Measurements from ENCODE around the gene TNFSF4.

The TNFSF4 gene

DNA sequence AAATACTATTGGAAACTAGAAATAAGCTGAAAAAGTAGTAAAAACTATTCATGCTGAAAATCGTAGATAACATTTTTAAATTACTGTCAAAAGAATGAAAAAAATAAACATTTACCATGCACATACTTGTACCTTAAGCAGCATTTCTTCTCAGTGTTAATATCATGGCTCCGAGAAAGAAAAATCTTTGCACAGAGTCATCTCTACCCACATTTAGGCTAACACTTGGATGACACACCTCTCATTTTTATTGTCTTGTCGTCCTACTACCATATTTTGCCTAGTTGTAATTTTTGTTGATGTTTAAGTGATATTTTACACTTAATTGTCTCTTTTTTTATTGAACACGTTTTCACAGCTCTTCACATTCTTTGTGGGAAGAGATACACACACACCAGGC, 1.7 kb upstream of the TNFSF4 start:
- no peaks in the 10 kb centered on the region for H4K20me1 ChIP-seq (ENCODE audit: insufficient read depth, low read length)
- H3K27me3 ChIP-seq (ENCODE audit: insufficient read depth, low read length, poor library complexity), result no peaks in the 10 kb centered on the region
- H2AFZ ChIP-seq (ENCODE audit: low read depth, low read length), result no peak overlapping the region
- no peak overlapping the region for H3K4me2 ChIP-seq (ENCODE audit: insufficient read depth, low read length)
- TF ChIP-seq EZH2 (IDR thresholded peaks at IDR 0.05; ENCODE audit: borderline replicate concordance, low read depth, low read length, severe bottlenecking), result no peak
- TF ChIP-seq CTCF (IDR thresholded peaks at IDR 0.05; ENCODE audit: borderline replicate concordance, extremely low read depth, low read length, poor library complexity, severe bottlenecking), result no peak
- H3K79me2 ChIP-seq (ENCODE audit: insufficient read depth, low read length), result peaks cover 10% of the 10 kb centered on the region
- no peak for ATAC-seq (ENCODE audit: insufficient read depth, low read depth)
- DNase-seq, result no peak
- H3K9ac ChIP-seq (ENCODE audit: low read depth, low read length), result no peak overlapping the region
- peaks cover 53% of the 10 kb centered on the region for H3K4me1 ChIP-seq (ENCODE audit: insufficient read depth, low read length)
- H3K27ac ChIP-seq (ENCODE audit: low read length), result no peak overlapping the region
- no peaks in the 10 kb centered on the region for H3K36me3 ChIP-seq (ENCODE audit: insufficient read depth, low read length)
- H3K4me3 ChIP-seq (ENCODE audit: low read depth in 1 of 2, low read length in 2 of 2), result no peak overlapping the region
- H3K9me3 ChIP-seq (ENCODE audit: insufficient read depth, low read length, severe bottlenecking), result no peaks in the 10 kb centered on the region

- H3K27ac ChIP-seq (ENCODE audit: low read length), result no peak overlapping the region
- H3K9me3 ChIP-seq (ENCODE audit: insufficient read depth, low read length, severe bottlenecking), result no peaks in the 10 kb centered on the region
- no peak overlapping the region for H3K4me3 ChIP-seq (ENCODE audit: low read depth in 1 of 2, low read length in 2 of 2)
- TF ChIP-seq EZH2 (IDR thresholded peaks at IDR 0.05; ENCODE audit: borderline replicate concordance, low read depth, low read length, severe bottlenecking), result no peak
- TF ChIP-seq CTCF (IDR thresholded peaks at IDR 0.05; ENCODE audit: borderline replicate concordance, extremely low read depth, low read length, poor library complexity, severe bottlenecking), result no peak
- H3K36me3 ChIP-seq (ENCODE audit: insufficient read depth, low read length), result no peaks in the 10 kb centered on the region
- no peak overlapping the region for H2AFZ ChIP-seq (ENCODE audit: low read depth, low read length)
- ATAC-seq (ENCODE audit: insufficient read depth, low read depth) (no peak), DNase-seq (no peak)
- H4K20me1 ChIP-seq (ENCODE audit: insufficient read depth, low read length), result no peaks in the 10 kb centered on the region
- peaks cover 17% of the 10 kb centered on the region for H3K79me2 ChIP-seq (ENCODE audit: insufficient read depth, low read length)
- peaks cover 60% of the 10 kb centered on the region for H3K4me1 ChIP-seq (ENCODE audit: insufficient read depth, low read length)
- H3K27me3 ChIP-seq (ENCODE audit: insufficient read depth, low read length, poor library complexity), result no peaks in the 10 kb centered on the region
- H3K4me2 ChIP-seq (ENCODE audit: insufficient read depth, low read length), result no peak overlapping the region
- H3K9ac ChIP-seq (ENCODE audit: low read depth, low read length), result no peak overlapping the region
Observed at GRCh38 chr1:173208146-173208545, 1.0 kb upstream of the TNFSF4 start.

DNA sequence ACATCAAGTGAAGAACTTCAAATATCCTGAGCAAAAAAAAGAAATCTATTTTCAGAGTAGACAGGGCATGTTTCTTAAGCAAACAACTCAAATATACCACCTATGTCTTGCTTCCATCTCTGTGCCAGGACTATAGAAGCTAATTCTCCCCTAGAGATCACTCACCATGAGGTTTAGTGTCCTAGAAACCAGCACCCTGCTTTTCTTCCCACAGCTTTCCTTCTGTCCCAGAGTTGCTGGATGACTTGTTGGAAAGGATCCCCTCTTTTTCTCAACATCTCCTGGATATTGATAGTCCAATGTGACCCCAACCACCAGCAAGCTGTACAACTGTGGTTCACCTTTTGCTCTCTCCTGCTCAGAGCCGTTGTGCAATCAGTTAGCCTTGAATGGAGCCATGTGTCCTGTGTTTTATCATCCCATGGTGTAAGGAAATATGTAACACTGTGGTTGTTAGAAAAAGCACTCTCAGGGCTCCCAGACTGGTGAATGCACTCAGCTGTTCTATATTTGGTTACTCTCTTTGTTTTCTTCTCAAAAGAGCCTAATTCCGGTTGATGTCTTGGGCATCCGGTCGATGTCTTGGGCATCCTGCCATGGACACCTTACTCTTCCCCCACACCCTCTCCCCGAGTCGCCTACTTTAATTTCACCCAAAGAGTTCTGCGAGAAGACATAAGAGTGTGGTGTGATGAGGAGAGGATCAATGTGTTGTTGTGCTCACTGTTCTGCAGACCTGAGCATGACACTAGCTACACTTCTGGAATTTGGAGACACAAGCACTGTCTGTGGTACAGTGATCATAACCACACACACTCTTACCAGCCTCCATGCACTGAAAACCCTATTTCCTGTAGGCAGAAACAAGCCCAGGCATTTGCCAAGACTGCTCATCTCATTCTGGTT, 1.7 kb downstream of the TNFSF4 start:
- H3K27me3 ChIP-seq (ENCODE audit: insufficient read depth, low read length, poor library complexity), result no peaks in the 10 kb centered on the region
- peak; percentile 80 for DNase-seq
- H3K9ac ChIP-seq (ENCODE audit: low read depth, low read length), result peak overlapping the region; percentile 67
- H3K4me1 ChIP-seq (ENCODE audit: insufficient read depth, low read length), result peaks cover 84% of the 10 kb centered on the region
- no peaks in the 10 kb centered on the region for H3K36me3 ChIP-seq (ENCODE audit: insufficient read depth, low read length)
- H2AFZ ChIP-seq (ENCODE audit: low read depth, low read length), result peak overlapping the region; percentile 56
- TF ChIP-seq EZH2 (IDR thresholded peaks at IDR 0.05; ENCODE audit: borderline replicate concordance, low read depth, low read length, severe bottlenecking), result no peak
- H3K4me2 ChIP-seq (ENCODE audit: insufficient read depth, low read length), result peak overlapping the region; percentile 77
- no peaks in the 10 kb centered on the region for H4K20me1 ChIP-seq (ENCODE audit: insufficient read depth, low read length)
- peaks cover 45% of the 10 kb centered on the region for H3K79me2 ChIP-seq (ENCODE audit: insufficient read depth, low read length)
- no peaks in the 10 kb centered on the region for H3K9me3 ChIP-seq (ENCODE audit: insufficient read depth, low read length, severe bottlenecking)
- peak overlapping the region; percentile 98 for H3K27ac ChIP-seq (ENCODE audit: low read length)
- ATAC-seq (ENCODE audit: insufficient read depth, low read depth), result peak; percentile 86
- H3K4me3 ChIP-seq (ENCODE audit: low read depth in 1 of 2, low read length in 2 of 2), result peak overlapping the region; percentile 21 to 59; a peak in 3 of 4 replicates

GRCh38 chr1:173204693-173205092, 2.4 kb downstream of the TNFSF4 start:
- H3K79me2 ChIP-seq (ENCODE audit: insufficient read depth, low read length), result peaks cover 49% of the 10 kb centered on the region
- H4K20me1 ChIP-seq (ENCODE audit: insufficient read depth, low read length), result no peaks in the 10 kb centered on the region
- H3K4me1 ChIP-seq (ENCODE audit: insufficient read depth, low read length), result peaks cover 81% of the 10 kb centered on the region
- no peaks in the 10 kb centered on the region for H3K9me3 ChIP-seq (ENCODE audit: insufficient read depth, low read length, severe bottlenecking)
- peak overlapping the region; percentile 69 for H2AFZ ChIP-seq (ENCODE audit: low read depth, low read length)
- peak overlapping the region; percentile 98 for H3K27ac ChIP-seq (ENCODE audit: low read length)
- H3K4me2 ChIP-seq (ENCODE audit: insufficient read depth, low read length), result peak overlapping the region; percentile 77
- no peaks in the 10 kb centered on the region for H3K27me3 ChIP-seq (ENCODE audit: insufficient read depth, low read length, poor library complexity)
- peak overlapping the region; percentile 67 for H3K9ac ChIP-seq (ENCODE audit: low read depth, low read length)
- no peak for TF ChIP-seq EZH2 (IDR thresholded peaks at IDR 0.05; ENCODE audit: borderline replicate concordance, low read depth, low read length, severe bottlenecking)
- TF ChIP-seq CTCF (IDR thresholded peaks at IDR 0.05; ENCODE audit: borderline replicate concordance, extremely low read depth, low read length, poor library complexity, severe bottlenecking), result no peak
- no peaks in the 10 kb centered on the region for H3K36me3 ChIP-seq (ENCODE audit: insufficient read depth, low read length)
- ATAC-seq (ENCODE audit: insufficient read depth, low read depth) (no peak), DNase-seq (peak; percentile 24)
- peak overlapping the region; percentile 21 to 59; a peak in 3 of 4 replicates for H3K4me3 ChIP-seq (ENCODE audit: low read depth in 1 of 2, low read length in 2 of 2)

Measured in DND-41 (cell line).